ENCODE results near the gene SPC24.
"Not testable (repeated sequence)": the region's sequence is repeated elsewhere in the genome, so short reads cannot be mapped to it uniquely, and the experiment has no call there.

SPC24 gene

GRCh38 chr19:11192957-11193939, 37.7 kb upstream of the SPC24 start:
- DNase-seq, result no peak

DNA sequence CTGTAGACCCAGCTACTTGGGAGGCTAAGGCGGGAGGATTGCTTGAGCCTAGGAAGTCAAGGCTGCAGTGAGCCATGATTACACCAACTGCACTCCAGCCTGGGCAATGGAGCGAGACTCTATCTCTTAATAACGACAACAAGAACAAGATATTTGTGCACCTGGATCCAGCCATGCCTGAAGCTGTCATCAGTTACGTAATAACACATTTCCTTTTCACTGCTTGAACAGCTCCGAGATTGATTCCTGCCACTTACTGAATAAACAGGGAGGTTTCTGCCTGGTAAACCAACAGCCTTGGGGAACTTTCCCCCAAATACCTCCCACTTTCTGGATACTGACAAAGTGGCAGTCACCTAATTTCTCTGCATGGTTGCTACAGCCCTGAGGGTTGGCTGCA, 36.4 kb upstream of the SPC24 start:
- DNase-seq, result no peak

DNA sequence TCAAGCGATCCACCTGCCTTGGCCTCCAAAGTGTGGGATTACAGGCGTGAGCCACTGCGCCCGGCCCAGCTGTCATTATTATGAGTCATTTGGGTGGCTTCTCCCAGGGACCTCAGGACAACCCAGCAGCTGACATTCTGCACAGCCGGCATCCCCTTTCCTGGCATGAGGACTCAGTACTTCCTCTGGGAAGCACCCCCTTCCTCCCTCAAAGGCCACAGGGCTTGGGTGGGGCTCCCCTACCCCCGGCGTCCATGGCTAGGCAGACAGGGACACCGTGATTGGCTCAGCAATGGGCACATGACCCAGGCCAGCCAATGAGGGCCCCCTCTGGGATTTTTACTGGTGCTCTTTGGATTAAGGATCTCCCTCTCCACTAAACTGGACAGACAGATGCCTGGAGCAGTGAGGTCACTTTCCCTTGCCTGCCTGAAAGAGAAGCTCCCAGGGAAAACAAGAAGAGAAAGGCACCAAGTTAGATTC, 35.7 kb upstream of the SPC24 start:
- DNase-seq, result no peak

- DNase-seq, result no peak
These were observed 34.9 kb upstream of the SPC24 start for GRCh38 chr19:11190501-11190900.

DNA sequence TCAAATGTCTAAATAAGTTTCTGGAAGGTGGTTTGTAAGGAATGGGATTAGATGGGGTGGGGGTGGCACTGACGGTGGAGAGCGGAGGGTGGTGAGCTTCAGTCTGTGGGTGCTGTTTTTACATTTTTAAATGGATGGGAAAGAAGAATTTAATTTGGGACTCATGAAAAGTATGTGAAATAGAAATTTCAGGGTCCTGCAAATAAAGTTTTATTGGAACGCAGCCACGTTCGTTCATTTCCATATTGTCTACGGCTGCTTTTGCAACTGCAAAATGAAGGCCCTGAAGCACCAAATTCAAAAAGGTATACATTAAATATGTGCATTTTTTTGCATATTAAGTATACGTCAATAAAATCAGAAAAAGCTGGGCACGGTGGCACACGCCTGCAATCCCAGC, 31.9 kb upstream of the SPC24 start:
- DNase-seq, result no peak

GRCh38 chr19:11182994-11183393, 27.4 kb upstream of the SPC24 start:
- DNase-seq, result no peak

GRCh38 chr19:11181488-11181887, 25.9 kb upstream of the SPC24 start:
- no peak for DNase-seq

GRCh38 chr19:11180975-11181374, 25.4 kb upstream of the SPC24 start:
- not testable (repeated sequence) for DNase-seq

- no peak for DNase-seq
These were observed 24.8 kb upstream of the SPC24 start for GRCh38 chr19:11180346-11180745.

DNA sequence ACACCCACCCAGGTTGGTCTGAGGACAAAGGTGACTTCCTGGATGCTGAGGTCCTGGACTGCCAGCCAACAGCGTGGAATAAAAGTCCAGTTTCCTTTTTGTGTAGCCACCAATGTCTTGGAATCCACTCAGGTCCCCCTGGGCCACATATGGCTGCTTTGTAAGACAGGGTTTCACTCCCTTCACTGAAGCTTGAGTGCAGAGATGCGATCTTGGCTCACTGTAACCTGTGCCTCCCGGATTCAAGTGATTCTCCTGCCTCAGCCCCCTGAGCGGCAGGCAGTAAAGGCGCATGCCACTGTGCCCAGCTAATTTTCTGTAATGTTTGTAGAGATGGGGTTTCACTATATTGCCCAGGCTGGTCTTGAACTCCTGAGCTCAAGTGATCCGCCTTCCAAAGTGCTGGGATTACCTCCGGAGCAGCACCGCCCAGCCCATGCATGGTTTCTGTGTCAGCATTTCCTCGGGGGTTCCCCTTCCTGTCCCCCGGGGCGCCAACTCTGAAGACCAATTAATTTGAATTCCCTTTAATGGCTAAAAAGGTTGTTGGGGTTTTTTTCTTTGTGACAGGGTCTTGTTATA, 24.2 kb upstream of the SPC24 start:
- no peak for DNase-seq

- not testable (repeated sequence) for DNase-seq
These were observed 23.5 kb upstream of the SPC24 start for GRCh38 chr19:11179145-11179465.

- DNase-seq, result no peak
These were observed 22.0 kb upstream of the SPC24 start for GRCh38 chr19:11177592-11177991.

DNA sequence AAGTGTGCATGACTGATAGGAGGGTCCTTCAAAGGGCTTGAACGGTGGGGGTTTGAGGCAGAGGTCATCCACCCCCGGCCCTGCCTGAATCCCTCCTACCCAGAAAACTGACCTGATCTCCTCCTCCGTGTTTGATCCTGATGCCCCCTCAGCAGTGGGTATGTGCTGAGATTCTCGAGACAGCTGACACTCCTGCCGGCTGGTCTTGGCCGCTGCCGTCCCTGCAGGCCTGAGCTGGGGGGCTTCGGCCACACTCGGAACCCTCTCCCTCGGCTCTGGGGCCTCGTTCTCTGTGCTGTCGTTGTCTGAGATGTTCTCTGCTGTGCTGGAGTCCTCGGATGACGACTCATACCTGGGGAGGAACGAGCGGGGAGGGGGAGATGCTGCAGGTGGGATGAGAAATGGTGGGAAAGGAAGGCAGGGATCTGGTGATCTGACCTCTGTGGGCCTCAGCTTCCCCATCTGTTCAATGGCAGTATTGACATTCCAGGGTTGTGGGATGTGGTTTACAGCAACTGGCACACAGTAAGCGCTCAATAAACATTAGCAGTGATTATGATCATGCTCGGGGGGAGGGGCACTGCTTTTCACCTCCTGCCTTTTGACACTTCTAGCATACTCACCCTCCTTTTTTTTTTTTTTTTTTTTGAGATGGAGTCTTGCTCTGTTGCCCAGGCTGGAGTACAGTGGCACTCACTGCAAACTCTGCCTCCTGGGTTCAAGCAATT, 21.0 kb upstream of the SPC24 start:
- no peak for DNase-seq

GRCh38 chr19:11175920-11176319, 20.3 kb upstream of the SPC24 start:
- no peak for DNase-seq

DNA sequence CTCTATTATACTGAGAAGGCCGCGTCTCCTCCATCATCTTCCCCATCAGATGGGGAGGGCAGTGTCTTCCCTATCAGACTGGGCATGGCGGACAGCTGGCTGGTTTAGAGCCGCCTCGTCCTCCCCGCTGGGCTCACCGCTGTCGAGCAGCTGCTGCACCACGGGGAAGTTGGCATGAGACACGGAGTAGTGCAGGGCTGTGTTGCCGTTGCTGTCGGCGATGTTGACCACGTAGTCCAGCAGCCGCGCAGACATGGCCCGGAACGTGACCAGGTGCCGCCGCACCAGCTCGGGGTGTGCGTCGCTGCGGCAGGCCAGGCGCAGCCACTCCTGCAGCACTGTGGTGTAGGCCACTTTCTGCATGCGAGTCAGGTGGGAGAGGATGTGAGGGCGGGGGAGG, 18.8 kb upstream of the SPC24 start:
- DNase-seq, result no peak

- no peak for DNase-seq
These were observed 18.1 kb upstream of the SPC24 start for GRCh38 chr19:11173516-11174155.

DNA sequence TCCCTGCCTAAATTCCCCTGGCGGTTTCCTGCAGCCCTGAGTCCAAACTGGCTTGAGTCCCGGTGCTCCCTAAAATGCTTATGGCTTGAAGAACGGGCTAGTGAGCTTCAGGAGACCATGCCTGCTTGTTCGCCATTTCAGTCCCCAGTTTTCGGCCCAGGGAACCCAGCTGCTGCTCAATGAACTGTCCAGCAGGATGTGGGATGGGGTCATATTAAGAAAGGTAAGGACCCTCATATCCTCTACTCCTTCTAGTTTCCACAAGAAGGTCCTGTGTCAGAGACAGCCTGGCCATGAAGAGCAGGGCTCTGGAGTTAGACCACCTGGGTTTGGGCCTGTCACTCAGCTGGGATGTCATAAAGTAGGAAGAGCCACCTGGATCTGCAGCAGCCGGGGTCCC, 17.0 kb upstream of the SPC24 start:
- no peak for DNase-seq

GRCh38 chr19:11171144-11171543, 15.6 kb upstream of the SPC24 start:
- no peak for DNase-seq

GRCh38 chr19:11169896-11170678, 14.5 kb upstream of the SPC24 start:
- no peak for DNase-seq

DNA sequence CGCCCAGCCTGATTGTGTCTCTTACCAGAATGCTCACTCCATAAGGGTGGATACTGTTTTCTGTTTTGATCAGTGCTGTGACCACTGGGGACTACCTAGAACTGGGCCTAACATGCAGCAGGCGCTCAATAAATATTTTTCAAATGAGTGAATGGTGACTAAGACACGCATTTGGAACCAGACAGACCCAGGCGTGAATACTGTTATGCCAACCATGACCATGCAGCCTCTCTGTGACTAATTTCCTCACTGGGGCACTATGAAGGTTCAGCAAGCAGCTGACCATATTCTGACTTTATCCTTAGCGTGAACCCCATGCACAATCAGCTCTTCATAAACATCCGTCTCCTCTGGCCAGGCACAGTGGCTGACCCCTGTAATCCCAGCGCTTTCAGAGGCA, 13.0 kb upstream of the SPC24 start:
- no peak for DNase-seq

Measured in anterior cingulate cortex (tissue), 58 donors.